Inflammatory macrophage treated with lipopolysaccharide for 1 hour (primary cell): ENCODE data around the gene CYP2W1.
A peak's percentile ranks its signal among the peaks of the same experiment; 100 is the strongest.
"Not testable (repeated sequence)": the region's sequence is repeated elsewhere in the genome, so short reads cannot be mapped to it uniquely, and the experiment has no call there.

ENCODE experiments used
- DNase-seq, 2 donors: peaks; one replicate each; pipeline ENCODE4 v3.0.0-alpha.2; 2020 to 2022

CYP2W1 gene

DNA sequence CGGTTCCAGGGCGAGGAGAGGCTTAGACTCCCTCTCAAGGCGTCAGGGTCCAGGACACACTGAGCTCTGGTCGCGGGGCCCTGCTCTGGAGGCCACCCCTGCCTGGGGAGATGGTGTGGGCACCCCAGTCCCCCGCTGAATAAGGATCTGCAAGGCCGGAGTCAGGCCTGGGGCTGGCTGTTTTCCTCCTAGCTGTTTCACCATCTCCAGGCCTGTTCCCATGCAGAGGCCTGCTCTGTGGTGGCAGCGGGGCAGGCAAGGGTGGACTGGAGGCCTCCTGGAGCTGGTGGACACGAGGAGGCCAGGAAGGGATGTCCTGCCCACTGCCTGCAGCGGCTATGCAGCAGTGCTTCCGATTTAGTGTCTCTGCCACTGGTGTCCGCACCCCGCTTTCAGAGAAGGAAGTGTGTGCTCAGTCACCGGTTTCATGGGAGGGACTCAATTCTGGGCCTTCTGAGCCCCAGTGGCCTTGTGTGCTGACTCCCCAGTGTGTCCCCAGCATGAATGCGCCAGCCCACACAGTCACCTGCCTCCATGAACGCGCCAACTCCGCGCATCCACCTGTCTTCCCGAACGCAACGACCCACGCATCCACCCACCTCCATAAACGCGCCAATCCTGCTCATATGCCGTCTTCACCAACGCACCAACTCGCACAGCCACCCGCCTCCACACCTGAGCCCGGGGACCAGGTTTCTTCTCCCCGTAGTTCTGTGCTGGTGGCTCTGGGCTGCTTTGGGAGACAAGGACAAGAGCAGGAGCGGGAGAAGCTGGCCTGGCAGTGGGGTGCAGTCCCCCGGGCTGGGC is 46.9 kb downstream of the CYP2W1 start:
- DNase-seq = peak; percentile 49 to 50

DNA sequence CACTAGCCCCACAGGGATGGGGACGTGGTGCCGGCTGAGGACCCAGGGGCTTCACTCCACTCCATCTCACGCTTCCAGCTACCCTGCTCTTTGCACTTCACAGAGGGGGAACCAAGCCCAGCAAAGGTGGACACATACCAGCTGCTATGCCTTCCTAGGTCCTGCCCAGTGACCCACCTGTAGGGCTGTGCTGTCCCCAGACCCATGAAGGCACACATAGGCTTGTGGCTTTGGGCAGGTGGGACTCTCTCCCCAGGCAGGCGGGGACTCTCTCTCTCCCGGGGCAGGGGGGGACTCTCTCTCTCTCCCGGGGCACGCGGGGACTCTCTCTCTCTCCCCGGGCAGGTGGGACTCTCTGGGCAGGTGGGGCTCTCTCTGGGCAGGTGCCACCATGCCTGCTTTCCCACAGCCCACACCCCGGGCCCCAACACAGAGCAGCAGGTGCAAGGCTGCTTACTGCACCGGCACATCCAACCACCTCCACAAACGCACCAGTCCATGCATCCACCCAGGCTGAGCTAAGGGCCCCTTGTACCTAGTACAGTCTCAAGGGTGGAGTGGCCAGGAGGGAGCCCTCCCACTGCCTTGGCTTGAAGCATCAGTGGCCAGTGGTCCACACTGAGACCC is 47.6 kb downstream of the CYP2W1 start:
- no peak for DNase-seq

- DNase-seq = no peak
These were observed 48.9 kb downstream of the CYP2W1 start for GRCh38 chr7:1031716-1032455.

DNA sequence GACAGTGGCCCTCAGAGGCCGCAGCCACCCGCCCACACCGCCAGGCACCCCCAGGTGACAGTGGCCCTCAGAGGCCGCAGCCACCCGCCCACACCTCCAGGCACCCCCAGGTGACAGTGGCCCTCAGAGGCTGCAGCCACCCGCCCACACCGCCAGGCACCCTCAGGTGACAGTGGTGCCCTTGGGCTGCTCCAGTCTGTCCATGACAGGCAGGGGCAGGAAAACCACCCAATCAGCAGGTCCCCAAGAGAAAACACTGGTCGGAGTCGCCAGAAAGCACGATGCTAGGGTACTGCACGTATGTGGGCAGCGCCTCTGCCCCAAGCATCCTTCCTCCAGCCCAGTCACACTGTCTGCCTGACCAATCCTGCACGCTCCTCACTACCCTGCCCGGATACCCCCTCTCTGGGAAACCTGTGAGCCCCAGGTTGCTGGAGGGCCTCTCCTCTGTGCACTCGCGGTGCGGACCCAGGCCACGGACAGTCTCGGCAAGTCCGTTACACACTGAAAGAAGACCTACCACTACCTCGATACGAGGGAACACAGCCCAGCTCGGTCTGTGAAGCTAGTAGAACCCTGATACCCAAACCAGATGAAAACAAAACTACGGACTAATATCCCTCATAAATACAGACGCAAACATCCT is 49.7 kb downstream of the CYP2W1 start:
- no peak for DNase-seq

DNA sequence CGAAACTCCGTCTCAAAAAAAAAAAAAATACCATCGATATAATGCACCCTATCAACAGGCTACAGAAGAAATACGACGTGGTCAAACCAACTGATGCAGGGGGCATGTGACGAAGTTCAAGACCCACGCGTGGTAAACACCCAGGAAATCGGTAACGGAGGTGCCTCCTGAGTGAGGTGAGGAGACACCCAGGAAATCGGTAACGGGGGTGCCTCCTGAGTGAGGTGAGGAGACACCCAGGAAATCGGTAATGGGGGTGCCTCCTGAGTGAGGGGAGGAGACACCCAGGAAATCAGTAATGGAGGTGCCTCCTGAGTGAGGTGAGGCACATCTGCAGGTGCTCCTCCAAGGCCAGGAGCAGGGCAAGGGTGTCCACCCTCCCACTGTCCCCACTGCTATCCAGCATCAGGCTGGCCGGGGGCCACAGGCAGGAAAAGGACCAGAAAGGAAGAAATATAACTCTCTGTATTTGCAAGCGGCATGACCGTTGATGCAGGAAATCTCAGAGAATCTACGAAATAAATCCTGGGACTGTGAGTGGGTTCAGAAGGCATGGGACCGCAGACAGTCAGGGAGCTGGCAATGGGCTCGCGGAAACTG is 50.7 kb downstream of the CYP2W1 start:
- DNase-seq = no peak

GRCh38 chr7:1034769-1035168 is 51.8 kb downstream of the CYP2W1 start:
- DNase-seq = not testable (repeated sequence)

GRCh38 chr7:1036164-1036928 is 53.4 kb downstream of the CYP2W1 start:
- not testable (repeated sequence) for DNase-seq
